Right lobe of liver (tissue), 6 donors: ENCODE data around the gene TNS1. TPM values are rescaled to one million over a fixed set of nuclear protein-coding genes. Genes with fewer than 3 reads are reported as not detected.

Source experiments
- ATAC-seq, 4 donors: fragments of 200-7000 bp; cut with Tn5 transposase; one replicate each; pipeline ENCODE4 v1.9.1; 2020; ENCODE audit warnings: mild to moderate bottlenecking in 4 of 4, moderate library complexity in 4 of 4
- DNase-seq, 3 donors: peaks; one replicate each; pipeline ENCODE4 v3.0.0-alpha.2; 2020
- H3K27ac ChIP-seq, 3 donors: fragments of 200-600 bp; one replicate each; pipeline ENCODE4 v1.8.0; 2022
- H3K27me3 ChIP-seq, 2 donors: fragments of 200-600 bp; one replicate each; pipeline ENCODE4 v1.8.0; 2022
- H3K36me3 ChIP-seq, 4 donors: fragments of 200-600 bp; sonication (generic) in 1 of 4; one replicate each; pipeline versions ENCODE4 v1.5.1 to v1.8.0; 2017 to 2022; ENCODE audit warnings: control low read depth in 1 of 4
- H3K4me1 ChIP-seq, 4 donors: fragments of 200-600 bp; sonication (generic) in 1 of 4; one replicate each; pipeline versions ENCODE4 v1.5.1 to v1.8.0; 2017 to 2022; ENCODE audit warnings: control low read depth in 1 of 4
- H3K4me3 ChIP-seq, 3 donors: fragments of 200-600 bp; one replicate each; pipeline ENCODE4 v1.8.0; 2022
- H3K9me3 ChIP-seq, 4 donors: fragments of 200-600 bp; sonication (generic) in 1 of 4; one replicate each; pipeline versions ENCODE4 v1.5.1 to v1.8.0; 2017 to 2022; ENCODE audit warnings: control low read depth in 1 of 4
- POLR2A ChIP-seq: fragments of 450-650 bp; IDR thresholded peaks from one replicate; pipeline ENCODE4 v1.6.1; 2017; ENCODE audit warnings: antibody characterized with exemption, mild to moderate bottlenecking
- WGBS: methylation state at CpG from one replicate; pipeline ENCODE4 v1.1.6; 2018; ENCODE audit warnings: low coverage, low lambda C conversion rate; ENCODE audit not compliant: insufficient coverage; ENCODE audit errors: missing lambda C conversion rate; 5-methylcytosine and 5-hydroxymethylcytosine counted together
- intact Hi-C, 2 donors: fragments of 100-400 bp; cut with DNase I; formaldehyde crosslinking; loops; one replicate each; pipeline versions ENCODE4 v1.11.2 to v1.14.1; 2022
- total RNA-seq, 6 experiments: library from RNA; depleted of rRNA in 2 of 6; stranded (reverse); fragments of >200 nt in 2 of 6; fragmentation: NEBNext Ultra II Directional in 3 of 6; extraction: Animal tissue kit (Norgen Biotek cat#: 25700) in 3 of 6; gene quantifications; one replicate each; pipeline versions ENCODE4 v1.1.0 to v1.2.4, GENCODE V29; 2016 to 2023
- TF ChIP-seq, protein P1 (sequence below), 4 donors: fragments of 200-600 bp in 3 of 4; fragments of 450-650 bp in 1 of 4; IDR thresholded peaks; one replicate each; pipeline versions ENCODE4 v1.5.1 to v1.8.0; 2016 to 2022; ENCODE audit warnings: antibody characterized with exemption in 4 of 4, mild to moderate bottlenecking in 2 of 4
- donor health status: DM: no; HTN: yes; CAD: no.
- donor health status: DM: no; HTN: no; CAD: no.
- donor health status: DM: no; HTN: no; CAD: no.
- donor health status: DM: no; HTN: yes; CAD: no.
- donor health status: DM: no; HTN: yes; CAD: no.

TNS1 gene
- total RNA-seq, 6 experiments from 2014 or later: 68.4 to 209 (median 99.2) TPM

DNA sequence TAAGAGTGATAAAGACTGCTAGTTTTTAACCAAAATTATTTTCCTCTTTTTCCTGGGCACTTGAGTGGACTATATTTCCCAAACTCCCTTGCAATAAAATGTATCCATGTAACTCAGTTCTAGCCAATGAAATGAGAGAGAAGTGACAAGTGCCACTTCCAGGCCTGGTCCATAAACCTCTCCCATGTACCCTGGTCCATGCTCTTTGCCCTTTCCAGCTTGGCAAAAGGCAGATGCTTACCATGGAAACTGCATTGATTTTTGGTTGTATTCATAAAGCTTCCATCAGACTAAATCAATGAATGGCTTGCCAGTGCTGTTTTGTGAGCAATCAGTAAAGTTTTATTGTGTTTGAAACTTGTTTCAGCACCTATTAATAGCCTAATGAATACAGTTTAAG lies 229.3 kb downstream of the TNS1 start:
- H3K27ac ChIP-seq: peak overlapping the region in 1 of 3 donors; percentile 66
- ATAC-seq (peak; percentile 80 to 94 (median 89)), DNase-seq (peak in 2 of 3 donors; percentile 69 to 86)
- no peaks in the 10 kb centered on the region for H3K27me3 ChIP-seq
- H3K9me3 ChIP-seq: no peaks in the 10 kb centered on the region
- intact Hi-C loops: no loop called here
- TF ChIP-seq, protein P1, sequence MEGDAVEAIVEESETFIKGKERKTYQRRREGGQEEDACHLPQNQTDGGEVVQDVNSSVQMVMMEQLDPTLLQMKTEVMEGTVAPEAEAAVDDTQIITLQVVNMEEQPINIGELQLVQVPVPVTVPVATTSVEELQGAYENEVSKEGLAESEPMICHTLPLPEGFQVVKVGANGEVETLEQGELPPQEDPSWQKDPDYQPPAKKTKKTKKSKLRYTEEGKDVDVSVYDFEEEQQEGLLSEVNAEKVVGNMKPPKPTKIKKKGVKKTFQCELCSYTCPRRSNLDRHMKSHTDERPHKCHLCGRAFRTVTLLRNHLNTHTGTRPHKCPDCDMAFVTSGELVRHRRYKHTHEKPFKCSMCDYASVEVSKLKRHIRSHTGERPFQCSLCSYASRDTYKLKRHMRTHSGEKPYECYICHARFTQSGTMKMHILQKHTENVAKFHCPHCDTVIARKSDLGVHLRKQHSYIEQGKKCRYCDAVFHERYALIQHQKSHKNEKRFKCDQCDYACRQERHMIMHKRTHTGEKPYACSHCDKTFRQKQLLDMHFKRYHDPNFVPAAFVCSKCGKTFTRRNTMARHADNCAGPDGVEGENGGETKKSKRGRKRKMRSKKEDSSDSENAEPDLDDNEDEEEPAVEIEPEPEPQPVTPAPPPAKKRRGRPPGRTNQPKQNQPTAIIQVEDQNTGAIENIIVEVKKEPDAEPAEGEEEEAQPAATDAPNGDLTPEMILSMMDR (IDR thresholded peaks at IDR 0.05): no peak
- TF ChIP-seq POLR2A: no peak
- H3K36me3 ChIP-seq: no peaks in the 10 kb centered on the region
- H3K4me1 ChIP-seq: peaks cover 0 to 20% (median 4%) of the 10 kb centered on the region in 4 donors
- H3K4me3 ChIP-seq: no peak overlapping the region

DNA sequence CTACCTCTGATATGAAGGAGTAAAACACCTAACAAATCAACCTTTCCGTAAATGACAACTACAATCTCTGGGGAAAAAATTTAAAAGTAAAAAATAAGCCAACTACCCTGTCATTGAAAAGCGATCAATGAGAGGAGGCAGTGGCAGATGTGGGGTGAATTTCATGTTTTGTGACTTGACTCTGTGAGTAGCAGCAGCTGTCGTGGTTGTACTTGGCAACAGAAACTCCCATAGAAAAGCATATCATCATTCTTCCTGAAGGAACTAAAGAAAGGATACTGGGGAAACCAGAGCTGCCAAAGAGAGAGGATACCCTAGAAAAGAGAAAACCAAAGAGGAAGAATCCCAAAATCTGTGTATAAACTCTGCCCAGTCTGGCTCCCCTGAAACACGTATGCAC lies 236.4 kb downstream of the TNS1 start:
- no peak for TF ChIP-seq POLR2A
- TF ChIP-seq, protein P1 (IDR thresholded peaks at IDR 0.05): no peak
- no peaks in the 10 kb centered on the region for H3K4me1 ChIP-seq
- WGBS: 93% methylated on average over 4 of the region's 4 CpGs
- no peak overlapping the region for H3K4me3 ChIP-seq
- peaks cover 0 to 11% (median 2%) of the 10 kb centered on the region in 4 donors for H3K9me3 ChIP-seq
- no peak for DNase-seq
- intact Hi-C loops: no loop called here
- H3K27ac ChIP-seq: no peak overlapping the region
- H3K36me3 ChIP-seq: no peaks in the 10 kb centered on the region
- ATAC-seq: no peak
- H3K27me3 ChIP-seq: no peaks in the 10 kb centered on the region

DNA sequence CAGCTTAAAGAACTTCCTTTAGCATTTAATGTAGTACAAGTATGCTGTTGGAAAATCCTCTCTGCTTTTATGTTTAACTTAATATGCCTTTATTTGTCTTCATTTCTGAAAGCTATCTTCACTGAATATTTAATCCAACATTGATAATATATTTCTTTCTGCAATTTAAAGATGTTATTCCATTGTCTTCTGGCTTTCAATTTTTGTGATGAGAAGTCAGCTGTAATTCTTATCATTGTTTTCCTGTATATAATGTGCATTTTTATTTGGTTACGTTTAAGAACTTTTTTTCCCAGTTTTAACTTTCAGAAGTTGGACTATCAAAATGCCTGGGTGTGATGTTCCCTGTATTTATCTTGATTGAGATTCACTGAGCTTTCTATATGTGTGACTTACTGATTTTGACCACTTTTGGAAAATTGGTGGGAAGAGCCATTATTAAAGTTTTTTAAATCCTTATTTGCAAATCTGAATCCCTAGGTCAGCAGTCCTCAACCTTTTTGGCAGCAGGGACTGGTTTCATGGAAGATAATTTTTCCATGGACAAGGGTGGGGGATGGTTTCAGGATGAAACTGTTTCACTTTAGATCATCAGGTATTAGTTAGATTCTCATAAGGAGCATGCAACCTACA lies 241.0 kb downstream of the TNS1 start:
- no peaks in the 10 kb centered on the region for H3K27me3 ChIP-seq
- intact Hi-C loops: no loop called here
- 82% methylated on average over 1 of the region's 1 CpG for WGBS
- H3K9me3 ChIP-seq: peaks cover 0 to 12% (median 3%) of the 10 kb centered on the region in 4 donors
- H3K36me3 ChIP-seq: no peaks in the 10 kb centered on the region
- H3K4me1 ChIP-seq: no peaks in the 10 kb centered on the region
- no peak overlapping the region for H3K27ac ChIP-seq
- DNase-seq: no peak
- TF ChIP-seq, protein P1 (IDR thresholded peaks at IDR 0.05): no peak
- no peak overlapping the region for H3K4me3 ChIP-seq
- ATAC-seq: no peak

DNA sequence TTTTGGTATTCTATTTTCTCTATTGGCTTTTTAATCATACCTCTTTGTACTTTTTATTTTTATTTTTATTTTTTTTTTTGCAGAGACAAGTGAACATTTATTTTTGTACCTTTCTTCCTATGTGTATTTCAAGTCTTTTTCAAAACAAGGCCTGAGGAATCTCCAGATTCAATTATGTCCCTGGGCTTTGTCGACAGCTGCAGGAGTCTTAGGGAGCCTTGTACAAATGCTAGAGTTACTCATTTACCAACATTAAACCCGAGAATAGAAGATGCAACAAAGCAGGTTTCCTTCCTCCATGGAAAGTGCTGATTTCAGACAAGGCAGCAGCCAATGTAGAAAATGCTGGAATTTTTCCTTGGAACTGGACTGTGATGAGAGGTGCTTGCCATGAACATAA lies 242.8 kb downstream of the TNS1 start:
- ATAC-seq (no peak), DNase-seq (no peak)
- intact Hi-C loops: no loop called here
- TF ChIP-seq POLR2A: no peak
- Histone ChIP-seq H3K27ac (no peak overlapping the region), H3K9me3 (peaks cover 0 to 12% (median 3%) of the 10 kb centered on the region in 4 donors), H3K36me3 (no peaks in the 10 kb centered on the region), H3K4me1 (no peaks in the 10 kb centered on the region), H3K27me3 (no peaks in the 10 kb centered on the region), H3K4me3 (no peak overlapping the region)
- 54% methylated on average over 2 of the region's 2 CpGs for WGBS

DNA sequence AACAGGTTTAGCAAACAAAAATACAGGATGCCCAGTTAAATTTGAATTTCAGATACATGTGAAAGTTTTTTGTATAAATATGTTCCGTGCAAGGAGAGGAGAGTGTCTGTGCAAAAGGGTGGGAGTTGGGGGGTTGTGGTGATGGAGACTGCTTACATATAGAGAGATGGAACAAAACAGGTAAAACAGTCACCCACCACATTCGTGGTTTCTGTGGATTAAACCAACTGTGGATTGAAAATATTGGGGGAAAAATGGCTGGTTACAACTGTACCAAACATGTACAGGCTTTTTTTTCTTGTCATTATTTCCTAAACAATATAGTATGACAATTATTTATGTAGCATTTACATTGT lies 245.7 kb downstream of the TNS1 start:
- Histone ChIP-seq H3K9me3 (peaks cover 0 to 8% (median 3%) of the 10 kb centered on the region in 4 donors), H3K27ac (no peak overlapping the region), H3K4me3 (no peak overlapping the region), H3K27me3 (no peaks in the 10 kb centered on the region), H3K36me3 (no peaks in the 10 kb centered on the region), H3K4me1 (no peaks in the 10 kb centered on the region)
- intact Hi-C loops: no loop called here
- no peak for ATAC-seq
- DNase-seq: no peak
- TF ChIP-seq, protein P1 (IDR thresholded peaks at IDR 0.05): no peak
- TF ChIP-seq POLR2A: no peak
- 74% methylated on average over 2 of the region's 2 CpGs for WGBS
